A549 (cell line): ENCODE data around the gene TMEFF2. TPM values are rescaled to one million over a fixed set of nuclear protein-coding genes. Genes with fewer than 3 reads are reported as not detected.

ENCODE experiments used
- ATAC-seq, 2 experiments: fragments of 200-7000 bp in 1 of 2; fragments of >200 bp in 1 of 2; cut with Nextera tagmentation in 1 of 2; cut with Tn5 transposase in 1 of 2; 3 replicates each; pipeline versions ENCODE4 v1.8.0 to v1.9.1; 2018 to 2020; ENCODE audit warnings: mild to moderate bottlenecking in 1 of 2, moderate library complexity in 1 of 2
- CTCF ChIA-PET: fragments of 300-600 bp; sonication (Branson Sonifier 250); formaldehyde crosslinking; extraction: SDS; loops from one replicate; lab custom pipeline; 2021; ENCODE audit warnings: antibody characterized with exemption, inconsistent platforms; lab: Yijun Ruan, JAX
- POLR2A ChIA-PET: fragments of 350-600 bp; formaldehyde crosslinking; extraction: SDS; loops from one replicate; lab custom pipeline; 2021; ENCODE audit warnings: antibody characterized with exemption, inconsistent platforms; lab: Yijun Ruan, JAX
- DNase-seq, 2 experiments: peaks; one replicate each; pipeline versions ENCODE4 v3.0.0 to v3.0.0-alpha.2; 2011 to 2016; ENCODE audit warnings: low read depth in 1 of 2, low spot score in 1 of 2
- FAIRE-seq: peaks from 2 replicates; lab custom pipeline; 2011; peaks lifted over from hg19 to GRCh38; lab: Jason Lieb, UNC
- H3K27ac ChIP-seq, 2 experiments: fragments of >200 bp; sonication (Bioruptor Twin); formaldehyde crosslinking; 3 replicates each; pipeline ENCODE4 v1.5.1; 2016 to 2017
- H3K4me1 ChIP-seq: fragments of >200 bp; sonication (Bioruptor Twin); formaldehyde crosslinking; 3 replicates; pipeline ENCODE4 v1.6.1; 2016
- H3K4me2 ChIP-seq: fragments of >200 bp; sonication (Bioruptor Twin); formaldehyde crosslinking; 3 replicates; pipeline ENCODE4 v1.6.1; 2016
- H3K4me3 ChIP-seq: fragments of >200 bp; sonication (Bioruptor Twin); formaldehyde crosslinking; 3 replicates; pipeline ENCODE4 v1.5.1; 2016
- H3K9me3 ChIP-seq: fragments of >200 bp; sonication (Bioruptor Twin); formaldehyde crosslinking; 3 replicates; pipeline ENCODE4 v1.6.1; 2016
- BCL3 ChIP-seq: fragments of >200 bp; sonication (Bioruptor Twin); formaldehyde crosslinking; IDR thresholded peaks from 3 replicates; pipeline ENCODE4 v1.6.1; 2016
- BHLHE40 ChIP-seq: IDR thresholded peaks from 2 replicates; pipeline ENCODE4 v1.6.1; 2012; ENCODE audit warnings: low read depth, low read length, inconsistent platforms
- CBX8 ChIP-seq: fragments of 200-600 bp; sonication (generic); IDR thresholded peaks from 2 replicates; pipeline ENCODE4 v1.6.1; 2016
- CHD2 ChIP-seq: fragments of 150-350 bp; IDR thresholded peaks from 2 replicates; pipeline ENCODE4 v1.6.1; 2014; ENCODE audit warnings: low read length; ENCODE audit not compliant: partially characterized antibody
- ESRRA ChIP-seq: fragments of 150-350 bp; IDR thresholded peaks from 2 replicates; pipeline ENCODE4 v1.6.1; 2014; ENCODE audit warnings: mild to moderate bottlenecking, low read length, borderline replicate concordance
- GATA3 ChIP-seq: IDR thresholded peaks from 2 replicates; pipeline ENCODE4 v1.6.1; 2012; ENCODE audit warnings: borderline replicate concordance
- HEYL ChIP-seq: fragments of 250-450 bp; sonication (Bioruptor Pico); IDR thresholded peaks from 2 replicates; pipeline ENCODE4 v1.8.0; 2021; ENCODE audit warnings: mild to moderate bottlenecking, moderate library complexity
- HMGXB4 ChIP-seq: fragments of 250-450 bp; sonication (Bioruptor Pico); IDR thresholded peaks from 2 replicates; pipeline ENCODE4 v1.5.0; 2021; ENCODE audit warnings: mild to moderate bottlenecking, moderate library complexity, borderline replicate concordance
- HOXB13 ChIP-seq: fragments of 250-450 bp; sonication (Bioruptor Pico); IDR thresholded peaks from 2 replicates; pipeline ENCODE4 v1.5.0; 2020; ENCODE audit warnings: low read depth, mild to moderate bottlenecking, moderate library complexity
- NFE2L2 ChIP-seq: fragments of 150-350 bp; conservative IDR thresholded peaks from 2 replicates; pipeline ENCODE4 v1.6.1; 2014; ENCODE audit warnings: low read length
- NPAS2 ChIP-seq: fragments of 250-450 bp; sonication (Bioruptor Pico); IDR thresholded peaks from 2 replicates; pipeline ENCODE4 v1.8.0; 2022; ENCODE audit warnings: mild to moderate bottlenecking, moderate library complexity, borderline replicate concordance
- RAD21 ChIP-seq, 2 experiments: fragments of >200 bp in 1 of 2; sonication (Bioruptor Twin) in 1 of 2; formaldehyde crosslinking in 1 of 2; IDR thresholded peaks in 1 of 2; conservative IDR thresholded peaks in 1 of 2; 2 replicates in 1 of 2; 3 replicates in 1 of 2; pipeline ENCODE4 v1.6.1; 2012 to 2018; ENCODE audit warnings: inconsistent platforms in 1 of 2
- USF2 ChIP-seq: fragments of 450-650 bp; IDR thresholded peaks from 2 replicates; pipeline ENCODE4 v1.6.1; 2014; ENCODE audit warnings: antibody characterized with exemption
- ZC3H11A ChIP-seq: fragments of 450-650 bp; IDR thresholded peaks from 2 replicates; pipeline ENCODE4 v1.6.1; 2014; ENCODE audit warnings: antibody characterized with exemption, mild to moderate bottlenecking
- ZFP36 ChIP-seq: fragments of 450-650 bp; IDR thresholded peaks from 2 replicates; pipeline ENCODE4 v1.6.1; 2014; ENCODE audit warnings: borderline replicate concordance; ENCODE audit not compliant: partially characterized antibody
- WGBS: methylation state at CpG from one replicate; pipeline ENCODE4 v1.1.6; 2017; ENCODE audit errors: missing lambda C conversion rate; 5-methylcytosine and 5-hydroxymethylcytosine counted together
- polyA plus RNA-seq, 4 experiments: library from polyadenylated mRNA; depleted of rRNA in 3 of 4; stranded (reverse); fragments of >200 nt; fragmentation: RNase III in 1 of 4; extraction: RNeasy Plus Mini Kit Qiagen cat#74134 plus additional on column Dnase treatment in 1 of 4; gene quantifications; 2 replicates in 3 of 4; 3 replicates in 1 of 4; pipeline ENCODE4 v1.2.3, GENCODE V29; 2011 to 2017

Gene TMEFF2
- polyA plus RNA-seq, 2 of the 4 experiments (the other 2 are of a cell fraction): 0.30 to 0.46 TPM

- no peak for TF ChIP-seq ZFP36
- ATAC-seq (no peak), DNase-seq (no peak), FAIRE-seq (no peak)
- H3K9me3 ChIP-seq: no peaks in the 10 kb centered on the region
- no peaks in the 10 kb centered on the region for H3K4me1 ChIP-seq
- no peak overlapping the region for H3K4me2 ChIP-seq
- CTCF ChIA-PET: no interaction called here
- POLR2A ChIA-PET: no interaction called here
- no peak overlapping the region for H3K27ac ChIP-seq
- no peak overlapping the region for H3K4me3 ChIP-seq
Observed at GRCh38 chr2:191983186-191983585, 211.5 kb downstream of the TMEFF2 start.

DNA sequence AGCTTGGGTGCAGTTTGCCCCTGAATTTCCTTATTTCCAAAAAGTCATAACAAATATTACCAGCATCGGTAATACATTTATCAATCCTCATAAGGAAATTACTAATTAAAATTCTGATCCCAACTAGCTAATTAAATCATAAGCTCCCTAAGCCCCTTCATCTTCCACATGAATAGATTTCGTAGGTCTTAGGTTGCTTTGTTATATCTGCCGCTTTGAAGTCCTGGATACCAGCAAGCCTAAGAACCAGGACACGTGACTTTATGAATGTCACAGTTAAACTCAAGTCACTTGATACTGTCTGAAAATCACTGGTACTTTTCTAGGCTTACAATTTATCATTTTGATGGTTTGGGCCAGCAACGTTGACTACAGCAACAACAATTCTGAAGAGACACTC is 213.0 kb downstream of the TMEFF2 start:
- H3K27ac ChIP-seq: no peak overlapping the region
- DNase-seq (no peak), ATAC-seq (no peak), FAIRE-seq (no peak)
- no peak overlapping the region for H3K4me2 ChIP-seq
- ChIA-PET POLR2A (no interaction called here), CTCF (interaction anchor here (0.6 kb wide), 1 partner anchor 75 kb away, joined by 3 read pairs; no protein-coding TSS in a partner anchor)
- no peaks in the 10 kb centered on the region for H3K4me1 ChIP-seq
- H3K4me3 ChIP-seq: no peak overlapping the region
- 82% methylated on average over 5 of the region's 5 CpGs for WGBS
- H3K9me3 ChIP-seq: no peaks in the 10 kb centered on the region
- TF ChIP-seq CBX8: no peak
- no peak for TF ChIP-seq ZC3H11A
- TF ChIP-seq ESRRA: no peak
- no peak for TF ChIP-seq HMGXB4 (CRISPR knock-in tag)
- no peak for TF ChIP-seq BHLHE40
- no peak for TF ChIP-seq USF2
- no peak for TF ChIP-seq HEYL (CRISPR knock-in tag)
- TF ChIP-seq BCL3: no peak
- TF ChIP-seq RAD21 (conservative IDR thresholded peaks at IDR 0.05 in 1 of 2, IDR thresholded peaks at IDR 0.05 in 1 of 2): no peak

DNA sequence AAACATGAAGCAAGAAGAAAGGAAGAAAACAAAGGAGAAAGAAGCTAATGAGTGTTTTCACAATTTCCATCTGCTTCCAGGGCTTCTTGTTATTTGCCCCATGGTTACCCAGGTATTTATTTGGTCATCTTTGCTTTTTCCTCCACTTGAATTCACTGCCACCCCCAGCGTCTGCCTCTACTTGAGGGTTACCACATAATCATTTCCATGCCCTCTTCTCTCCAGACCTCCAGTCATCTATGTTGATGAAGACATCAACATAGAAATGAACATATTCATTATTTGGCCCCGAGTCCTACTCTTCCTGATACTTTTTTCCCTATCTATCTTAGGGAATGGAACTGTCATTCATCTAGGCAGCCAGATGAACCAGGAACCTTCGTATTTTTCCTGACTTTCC is 214.2 kb downstream of the TMEFF2 start:
- ATAC-seq (no peak), DNase-seq (no peak), FAIRE-seq (no peak)
- CTCF ChIA-PET: no interaction called here
- 73% methylated on average over 3 of the region's 3 CpGs for WGBS
- H3K4me3 ChIP-seq: no peak overlapping the region
- no peaks in the 10 kb centered on the region for H3K4me1 ChIP-seq
- POLR2A ChIA-PET: no interaction called here
- no peak for TF ChIP-seq GATA3
- TF ChIP-seq HOXB13 (CRISPR knock-in tag): no peak
- H3K4me2 ChIP-seq: no peak overlapping the region
- H3K27ac ChIP-seq: no peak overlapping the region
- no peaks in the 10 kb centered on the region for H3K9me3 ChIP-seq

GRCh38 chr2:191979221-191979730 is 215.5 kb downstream of the TMEFF2 start:
- Histone ChIP-seq H3K4me1 (no peaks in the 10 kb centered on the region), H3K4me2 (no peak overlapping the region), H3K9me3 (no peaks in the 10 kb centered on the region), H3K4me3 (no peak overlapping the region), H3K27ac (no peak overlapping the region)
- no peak for ATAC-seq
- TF ChIP-seq BCL3: no peak
- TF ChIP-seq NPAS2 (CRISPR knock-in tag): no peak
- TF ChIP-seq CHD2: no peak
- TF ChIP-seq RAD21 (conservative IDR thresholded peaks at IDR 0.05 in 1 of 2, IDR thresholded peaks at IDR 0.05 in 1 of 2): no peak
- TF ChIP-seq HEYL (CRISPR knock-in tag): no peak
- TF ChIP-seq GATA3: no peak
- no peak for TF ChIP-seq BHLHE40
- no peak for TF ChIP-seq NFE2L2
- no peak for FAIRE-seq
- no peak for DNase-seq
- ChIA-PET CTCF (interaction anchor here (1.1 kb wide), 1 partner anchor 167 kb away, joined by 4 read pairs; no protein-coding TSS in a partner anchor), POLR2A (no interaction called here)
- 48% methylated on average over 2 of the region's 2 CpGs for WGBS
